AG08396 (cell line): ENCODE results near the gene RAB40A.
"Not testable (repeated sequence)": the region's sequence is repeated elsewhere in the genome, so short reads cannot be mapped to it uniquely, and the experiment has no call there.

Experiments
- DNase-seq: peaks from one replicate; pipeline ENCODE4 v3.0.0; 2012; ENCODE audit warnings: low spot score, mixed read lengths

Gene RAB40A

GRCh38 chrX:103523605-103524004 lies 4.3 kb upstream of the RAB40A start:
- no peak for DNase-seq

DNA sequence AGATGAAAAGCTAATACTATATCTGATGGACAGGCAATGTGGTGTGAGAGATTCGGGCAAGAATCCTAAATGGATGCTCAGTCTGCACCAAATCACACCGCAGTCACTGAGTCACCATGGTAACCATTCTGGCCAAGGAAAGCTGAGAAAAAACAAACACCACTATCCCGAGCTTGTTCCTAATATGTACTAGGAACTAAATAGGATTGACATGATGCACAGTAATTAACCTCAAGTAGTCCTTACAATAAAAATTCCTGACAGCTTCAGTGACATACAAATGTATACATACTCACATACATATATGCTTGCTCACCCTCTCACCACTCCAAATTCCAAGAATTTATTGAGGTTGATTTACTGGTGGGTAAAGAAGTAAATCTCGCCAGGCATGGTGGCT lies 1.1 kb upstream of the RAB40A start:
- DNase-seq: peak; percentile 33

GRCh38 chrX:103518571-103518970 lies 718 bp downstream of the RAB40A start:
- DNase-seq: no peak

DNA sequence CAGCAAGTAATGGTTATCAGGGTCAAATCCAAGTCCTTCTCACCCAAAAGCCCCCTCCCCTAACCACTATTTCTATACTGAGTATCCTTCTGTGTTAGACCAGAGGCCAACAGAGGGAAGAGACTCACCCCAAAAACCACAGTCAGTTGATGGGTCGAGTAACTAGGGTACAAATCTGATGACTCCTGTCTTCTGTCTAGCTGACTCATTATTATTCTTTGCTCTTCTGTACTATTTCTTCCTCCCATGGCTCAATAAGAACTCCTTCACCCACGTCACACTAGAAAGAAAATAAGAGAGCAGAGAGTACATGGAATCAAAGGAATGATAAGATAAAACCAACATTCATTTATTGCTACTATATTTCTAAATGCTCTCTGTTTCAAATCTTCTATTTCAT lies 2.0 kb downstream of the RAB40A start:
- no peak for DNase-seq

GRCh38 chrX:103513476-103514108 lies 5.7 kb downstream of the RAB40A start:
- no peak for DNase-seq

DNA sequence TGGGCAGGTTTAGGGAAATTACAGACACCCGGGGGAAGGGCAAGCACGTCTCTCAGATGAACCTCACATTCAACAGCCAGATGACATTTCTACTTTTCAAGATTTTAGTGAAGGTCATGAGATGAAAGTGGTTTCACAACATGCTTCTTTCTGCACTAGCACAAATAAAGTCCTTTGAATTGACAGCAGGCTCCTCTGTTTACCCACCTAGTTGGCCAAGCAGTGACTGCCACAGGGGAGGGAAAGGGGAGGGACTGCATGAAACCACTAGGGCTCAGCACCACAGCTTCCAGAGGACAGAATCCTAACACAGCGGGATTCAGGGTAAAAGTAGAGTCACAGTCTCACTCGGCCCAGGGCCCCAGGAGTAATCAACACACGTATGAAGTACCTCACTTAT lies 6.2 kb downstream of the RAB40A start:
- DNase-seq: no peak

DNA sequence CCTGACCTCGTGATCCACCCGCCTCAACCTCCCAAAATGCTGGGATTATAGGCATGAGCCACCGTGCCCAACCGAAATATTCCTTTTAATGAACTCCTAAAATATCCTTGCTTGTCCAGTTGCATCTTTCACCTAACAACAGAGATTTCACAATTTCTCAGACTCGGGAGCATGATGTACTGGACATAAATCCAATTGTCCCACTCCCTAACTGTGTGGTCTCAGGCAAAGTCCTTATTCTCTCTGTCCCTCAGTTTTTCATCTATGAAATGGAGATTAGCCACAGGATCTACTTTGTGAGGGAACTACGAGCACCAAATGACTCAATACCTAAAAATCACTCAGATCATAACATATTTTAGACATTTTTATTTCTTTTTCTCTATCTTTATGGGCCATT lies 9.3 kb downstream of the RAB40A start:
- DNase-seq: no peak

- DNase-seq: no peak
Observed at GRCh38 chrX:103503853-103504207, 15.5 kb downstream of the RAB40A start.

GRCh38 chrX:103503163-103503852 lies 16.0 kb downstream of the RAB40A start:
- DNase-seq: no peak

DNA sequence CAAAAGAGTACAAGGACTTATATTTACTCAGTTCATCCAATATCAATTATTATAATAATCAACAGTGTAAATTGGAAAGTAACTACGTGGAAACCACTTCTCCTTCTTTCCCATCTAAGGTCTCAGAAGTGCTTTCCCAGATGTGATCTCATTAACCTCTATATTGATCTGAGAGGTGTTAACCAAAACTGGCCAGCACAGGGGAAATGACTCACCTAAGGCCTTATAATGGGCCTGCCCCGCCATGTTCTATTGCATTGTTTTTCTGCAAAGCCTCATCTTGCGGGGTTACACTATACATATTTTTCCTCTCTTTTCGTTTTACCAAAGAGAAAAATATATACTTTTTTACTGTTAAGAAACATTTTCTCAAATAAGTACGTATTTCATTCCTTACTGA lies 20.5 kb downstream of the RAB40A start:
- DNase-seq: no peak

DNA sequence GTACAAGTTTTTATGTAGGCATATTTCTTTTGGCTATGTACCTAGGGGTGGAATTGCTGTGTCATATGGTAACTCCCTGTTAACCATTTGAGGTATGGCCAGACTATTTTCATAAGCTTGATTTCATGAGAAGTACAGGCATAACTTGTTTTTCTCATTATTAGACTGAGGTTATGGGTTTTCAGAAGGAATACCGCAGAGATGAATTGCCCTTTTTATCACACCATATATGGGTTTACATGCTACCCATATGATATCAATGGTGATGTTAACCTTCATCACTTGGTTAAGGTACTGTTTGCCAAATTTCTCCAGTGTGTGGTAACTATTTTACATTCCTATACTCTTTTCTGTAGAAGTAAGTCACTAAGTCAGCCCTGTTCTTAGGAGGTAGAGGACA lies 23.5 kb downstream of the RAB40A start:
- no peak for DNase-seq

DNA sequence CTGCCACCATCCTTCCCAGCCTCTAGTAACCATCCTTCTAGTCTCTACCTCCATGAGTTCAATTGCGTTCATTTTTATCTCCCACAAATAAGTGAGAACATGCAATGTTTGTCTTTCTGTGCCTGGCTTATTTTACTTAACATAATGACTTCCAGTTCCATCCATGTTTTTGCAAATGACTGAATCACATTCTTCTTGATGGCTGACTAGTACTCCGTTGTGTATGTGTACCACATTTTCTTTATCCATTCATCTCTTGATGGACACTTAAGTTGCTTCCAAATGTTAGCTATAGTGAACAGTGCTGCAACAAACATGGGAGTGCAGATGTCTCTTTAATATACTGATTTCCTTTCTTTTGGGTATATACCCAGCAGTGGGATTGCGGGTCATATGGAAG lies 25.7 kb downstream of the RAB40A start:
- DNase-seq: not testable (repeated sequence)

GRCh38 chrX:103489733-103490132 lies 29.6 kb downstream of the RAB40A start:
- peak; percentile 23 for DNase-seq

- DNase-seq: no peak
Observed at GRCh38 chrX:103488794-103489193, 30.5 kb downstream of the RAB40A start.

- DNase-seq: peak; percentile 41
Observed at GRCh38 chrX:103488332-103488731, 31.0 kb downstream of the RAB40A start.

DNA sequence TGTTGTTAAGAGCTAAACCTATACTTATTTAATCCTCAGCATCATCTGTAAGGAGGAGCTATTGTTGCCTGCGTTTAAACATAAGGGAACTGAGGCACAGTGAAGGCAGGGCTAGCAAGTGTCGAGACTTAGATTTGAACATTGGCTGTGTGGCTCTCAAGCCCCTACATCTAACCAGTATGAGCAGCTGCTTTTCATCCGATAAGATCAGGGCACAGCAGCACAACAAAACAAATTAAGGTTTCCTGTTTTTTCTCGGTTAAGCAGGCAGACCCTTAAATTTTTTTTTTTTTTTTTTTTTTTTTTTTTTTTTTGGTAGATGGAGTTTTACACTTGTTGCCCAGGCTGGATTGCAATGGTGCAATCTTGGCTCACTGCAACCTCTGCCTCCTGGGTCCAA lies 35.6 kb downstream of the RAB40A start:
- no peak for DNase-seq

- no peak for DNase-seq
Observed at GRCh38 chrX:103480526-103480925, 38.8 kb downstream of the RAB40A start.

- DNase-seq: no peak
Observed at GRCh38 chrX:103477496-103477895, 41.8 kb downstream of the RAB40A start.

DNA sequence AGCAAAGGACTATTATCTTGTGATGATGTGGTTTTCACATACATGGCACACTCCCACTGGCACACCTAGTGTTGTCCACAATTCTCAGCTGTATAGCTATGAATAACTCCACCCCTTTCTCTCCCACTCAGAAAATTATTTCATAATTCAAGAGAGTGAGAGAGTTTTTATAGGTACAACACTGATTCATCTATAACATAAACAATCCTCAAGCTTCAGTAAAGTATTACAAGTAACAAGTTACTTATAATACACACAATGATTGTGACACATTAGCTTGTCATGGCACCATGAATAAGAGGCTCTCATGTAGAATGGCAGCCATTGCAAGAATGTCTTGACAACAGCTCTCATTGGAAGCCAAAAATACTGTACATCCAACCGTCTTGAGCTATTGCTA lies 43.9 kb downstream of the RAB40A start:
- DNase-seq: no peak

GRCh38 chrX:103469977-103470376 lies 49.3 kb downstream of the RAB40A start:
- not testable (repeated sequence) for DNase-seq

DNA sequence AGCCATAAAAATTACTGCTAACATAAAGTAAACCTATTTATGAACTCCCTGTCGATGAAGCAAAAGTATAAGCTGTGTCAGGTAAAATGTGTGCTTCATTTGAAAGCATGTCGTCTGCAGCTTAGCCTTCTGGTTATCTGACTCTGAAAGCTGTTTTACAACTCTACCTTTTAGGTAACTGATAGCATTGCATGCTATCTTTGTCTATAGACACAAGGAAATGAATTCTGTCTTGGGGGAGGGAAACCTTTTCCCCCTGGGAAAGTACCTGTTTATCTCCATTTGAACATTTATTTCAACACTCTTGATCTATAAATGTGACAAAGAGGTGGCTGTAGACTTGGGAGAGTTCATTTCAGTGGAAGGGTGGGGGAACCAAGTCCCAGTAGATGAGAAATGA lies 51.4 kb downstream of the RAB40A start:
- no peak for DNase-seq

DNA sequence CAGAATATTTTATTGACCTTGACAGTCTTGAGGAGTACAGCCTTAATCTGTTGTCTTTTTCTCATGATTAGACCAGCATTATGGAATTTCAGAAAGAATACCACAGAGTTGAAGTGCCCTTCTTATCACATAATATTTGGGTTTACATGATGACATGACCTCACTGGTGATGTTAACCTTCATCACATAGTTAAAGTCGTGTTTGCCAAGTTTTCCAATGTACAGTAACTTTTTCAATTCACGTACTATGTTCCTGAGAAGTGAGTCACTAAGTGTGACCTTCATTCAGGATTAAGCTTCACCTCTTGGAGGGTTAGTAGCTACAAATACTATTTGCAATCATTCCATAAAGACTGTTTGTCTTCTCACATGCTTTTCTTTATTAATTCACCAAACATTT lies 52.1 kb downstream of the RAB40A start:
- no peak for DNase-seq

GRCh38 chrX:103464774-103465117 lies 54.5 kb downstream of the RAB40A start:
- DNase-seq: peak; percentile 40

DNA sequence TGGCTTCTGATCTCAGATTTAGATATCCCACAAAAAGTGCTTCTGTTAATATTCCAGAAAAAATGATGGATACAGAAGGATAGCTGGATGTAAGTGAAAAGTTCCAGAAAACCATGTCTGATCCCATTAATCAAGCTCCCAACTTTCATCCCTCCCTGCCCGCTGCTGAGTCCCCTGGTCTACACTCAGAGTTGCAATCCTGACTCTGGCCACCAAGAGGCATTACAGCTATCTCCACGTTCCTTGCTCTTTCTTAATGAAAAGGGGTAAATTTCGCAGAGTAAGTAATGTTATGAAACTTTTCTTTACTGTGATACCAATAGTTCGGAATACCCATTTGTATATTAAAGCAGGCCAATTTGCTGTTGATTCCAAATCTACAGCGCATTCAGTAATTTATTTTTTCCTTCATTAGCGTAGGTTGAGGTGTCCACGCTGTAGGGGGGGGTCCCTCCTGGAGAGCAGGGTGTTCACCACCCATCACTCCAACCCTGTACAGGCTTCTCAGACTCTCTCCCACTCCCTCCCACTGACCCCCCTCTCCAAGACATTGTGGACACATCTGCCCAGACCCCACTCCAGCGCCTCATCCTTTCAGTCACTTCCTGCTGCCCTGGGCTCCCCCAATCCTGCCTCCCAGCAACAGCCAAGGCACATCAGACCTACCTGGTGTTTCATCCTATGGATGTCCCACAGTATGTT lies 55.1 kb downstream of the RAB40A start:
- peak; percentile 32 for DNase-seq
